ENCODE measurements around the gene R3HCC1L.
A peak's percentile ranks its signal among the peaks of the same experiment; 100 is the strongest.
"Not testable (repeated sequence)": the region's sequence is repeated elsewhere in the genome, so short reads cannot be mapped to it uniquely, and the experiment has no call there.

R3HCC1L gene

DNA sequence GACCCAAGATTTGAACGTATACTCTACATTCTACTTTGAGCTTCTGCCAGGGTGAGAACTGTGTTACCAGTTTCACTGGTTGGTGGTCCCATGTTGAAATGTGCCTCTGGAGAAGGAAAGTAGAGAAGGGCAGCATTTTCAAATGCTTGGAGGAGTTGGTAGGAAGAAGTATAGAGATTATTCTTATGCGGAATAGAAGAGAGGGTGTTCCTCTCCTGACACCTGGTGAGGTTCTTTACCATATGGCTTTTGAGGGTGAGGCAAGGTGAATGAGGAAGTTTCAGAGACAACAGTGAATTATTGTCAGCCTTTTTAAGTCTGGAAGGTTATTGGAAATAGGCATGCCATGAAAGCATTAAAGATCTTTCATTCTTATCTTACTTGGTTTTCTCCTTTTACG, 34.3 kb downstream of the R3HCC1L start:
- FAIRE-seq (no peak), DNase-seq (ENCODE audit: insufficient read length, low spot score) (no peak)
- TF ChIP-seq POLR2A (IDR thresholded peaks at IDR 0.05; ENCODE audit: low read depth, low read length) (no peak), TAF1 (IDR thresholded peaks at IDR 0.05; ENCODE audit: low read depth, low read length) (no peak), POU2F2 (IDR thresholded peaks at IDR 0.05; ENCODE audit: low read depth, low read length) (no peak), POLR2AphosphoS5 (IDR thresholded peaks at IDR 0.05; ENCODE audit: low read depth, low read length) (no peak), PAX5 (IDR thresholded peaks at IDR 0.05; ENCODE audit: insufficient read depth, low read length, severe bottlenecking) (no peak), SPI1 (IDR thresholded peaks at IDR 0.05; ENCODE audit: low read depth, low read length) (no peak)

DNA sequence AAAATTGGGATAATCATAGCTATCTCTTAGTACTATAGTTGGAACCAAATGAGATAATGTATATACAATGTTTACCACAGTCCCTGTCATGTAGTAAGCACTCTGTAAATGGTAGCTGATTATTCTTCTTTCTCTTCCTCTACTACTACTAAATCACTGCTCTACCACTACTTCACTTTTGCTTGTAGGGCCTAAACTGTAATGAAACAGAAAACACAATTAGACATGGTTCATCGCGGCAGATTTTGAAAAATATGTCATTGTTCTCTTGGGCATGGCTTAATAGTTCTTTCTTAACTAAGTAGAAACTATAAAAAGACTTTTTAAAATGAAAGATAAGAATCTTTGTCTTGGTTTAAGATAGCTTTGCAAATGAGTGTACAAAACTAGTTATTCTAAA, 34.9 kb downstream of the R3HCC1L start:
- FAIRE-seq: no peak
- DNase-seq (ENCODE audit: insufficient read length, low spot score): no peak
- TF ChIP-seq PAX5 (IDR thresholded peaks at IDR 0.05; ENCODE audit: insufficient read depth, low read length, severe bottlenecking): no peak
- no peak for TF ChIP-seq TAF1 (IDR thresholded peaks at IDR 0.05; ENCODE audit: low read depth, low read length)
- TF ChIP-seq POLR2A (IDR thresholded peaks at IDR 0.05; ENCODE audit: low read depth, low read length): no peak
- TF ChIP-seq POLR2AphosphoS5 (IDR thresholded peaks at IDR 0.05; ENCODE audit: low read depth, low read length): no peak
- no peak for TF ChIP-seq SPI1 (IDR thresholded peaks at IDR 0.05; ENCODE audit: low read depth, low read length)
- no peak for TF ChIP-seq POU2F2 (IDR thresholded peaks at IDR 0.05; ENCODE audit: low read depth, low read length)

DNA sequence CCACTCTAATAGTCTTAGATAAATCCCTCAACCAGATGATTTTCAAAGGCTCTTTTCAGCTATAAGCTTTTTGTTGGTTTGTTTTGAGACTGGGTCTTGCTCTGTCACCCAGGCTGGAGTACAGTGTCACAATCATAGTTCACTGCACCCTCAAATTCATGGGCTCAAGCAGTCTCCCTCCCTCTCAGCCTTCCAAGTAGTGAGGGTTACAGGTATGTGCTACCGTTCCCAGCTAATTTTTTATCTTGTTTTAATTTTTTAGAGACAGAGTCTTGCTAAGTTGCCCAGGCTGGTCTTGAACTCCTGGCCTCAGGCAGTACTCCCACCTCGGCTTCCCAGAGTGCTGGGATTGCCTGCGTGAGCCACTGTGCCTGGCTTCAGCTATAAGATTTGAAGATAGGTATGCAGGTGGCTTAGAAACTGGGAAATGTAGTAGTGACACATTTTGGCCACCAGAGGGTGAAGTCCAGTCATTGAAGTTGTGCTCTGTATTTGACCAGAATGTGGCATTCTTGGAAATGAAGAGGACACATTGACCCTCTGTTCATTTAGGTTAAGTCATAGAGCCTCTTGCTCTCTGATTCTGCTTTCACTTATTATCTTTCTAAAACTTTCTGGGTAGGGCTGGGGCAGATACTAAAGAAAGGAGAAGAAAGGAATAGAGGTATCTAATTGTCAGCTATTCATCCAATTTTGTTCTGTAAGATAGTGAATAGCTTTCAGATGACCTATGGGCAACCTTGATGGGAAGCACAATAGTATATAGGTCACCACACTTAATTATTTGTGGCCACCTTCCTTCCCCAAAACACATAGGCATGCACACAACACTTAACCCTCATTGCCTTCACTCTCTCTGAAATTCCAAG, 36.0 kb downstream of the R3HCC1L start:
- FAIRE-seq (peak; percentile 94), DNase-seq (ENCODE audit: insufficient read length, low spot score) (no peak)
- TF ChIP-seq PAX5 (IDR thresholded peaks at IDR 0.05; ENCODE audit: insufficient read depth, low read length, severe bottlenecking): no peak
- no peak for TF ChIP-seq SPI1 (IDR thresholded peaks at IDR 0.05; ENCODE audit: low read depth, low read length)
- TF ChIP-seq POU2F2 (IDR thresholded peaks at IDR 0.05; ENCODE audit: low read depth, low read length): no peak
- no peak for TF ChIP-seq POLR2A (IDR thresholded peaks at IDR 0.05; ENCODE audit: low read depth, low read length)
- no peak for TF ChIP-seq TAF1 (IDR thresholded peaks at IDR 0.05; ENCODE audit: low read depth, low read length)
- no peak for TF ChIP-seq POLR2AphosphoS5 (IDR thresholded peaks at IDR 0.05; ENCODE audit: low read depth, low read length)

DNA sequence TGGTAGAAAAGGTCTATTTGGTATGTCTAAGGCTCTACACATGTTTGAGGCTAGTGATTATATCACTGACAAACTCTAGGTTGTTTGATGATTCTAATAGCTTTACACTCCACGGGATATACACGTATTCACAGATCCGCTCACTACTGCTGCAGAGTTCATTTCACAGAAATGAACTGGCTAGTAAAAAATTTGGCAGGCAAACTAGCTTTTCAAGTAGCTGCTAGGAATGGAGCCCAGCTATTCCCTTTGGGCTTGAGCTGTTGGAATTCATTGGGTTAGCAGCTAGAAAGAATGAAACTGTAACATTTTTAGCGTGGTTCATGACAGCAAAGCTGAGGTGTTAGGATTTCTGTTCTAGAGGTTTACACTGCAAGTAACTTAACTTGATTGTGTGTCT, 37.6 kb downstream of the R3HCC1L start:
- DNase-seq (ENCODE audit: insufficient read length, low spot score): no peak
- no peak for TF ChIP-seq PAX5 (IDR thresholded peaks at IDR 0.05; ENCODE audit: insufficient read depth, low read length, severe bottlenecking)
- FAIRE-seq: no peak

DNA sequence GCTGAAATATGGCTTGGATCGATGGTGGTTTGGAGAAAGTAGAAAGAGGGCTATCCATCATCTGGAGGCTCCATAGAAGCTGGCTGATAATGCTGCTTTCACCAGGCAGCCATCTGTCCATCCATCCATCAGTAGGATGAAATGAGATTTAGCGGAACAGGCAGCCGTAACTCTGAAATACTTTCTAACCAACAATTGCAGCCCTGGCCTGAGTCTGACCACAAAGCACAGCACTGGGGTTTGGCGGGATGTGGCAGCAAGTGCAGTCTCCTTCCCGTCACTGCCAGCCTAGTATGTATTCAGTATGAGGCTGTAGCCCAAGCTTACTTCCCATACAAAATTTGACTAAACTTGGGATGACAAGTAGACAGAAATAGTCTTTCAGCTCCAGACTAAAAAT, 38.0 kb downstream of the R3HCC1L start:
- DNase-seq (ENCODE audit: insufficient read length, low spot score) (no peak), FAIRE-seq (no peak)
- TF ChIP-seq POU2F2 (IDR thresholded peaks at IDR 0.05; ENCODE audit: low read depth, low read length) (no peak), PAX5 (IDR thresholded peaks at IDR 0.05; ENCODE audit: insufficient read depth, low read length, severe bottlenecking) (no peak), POLR2AphosphoS5 (IDR thresholded peaks at IDR 0.05; ENCODE audit: low read depth, low read length) (no peak), POLR2A (IDR thresholded peaks at IDR 0.05; ENCODE audit: low read depth, low read length) (no peak), SPI1 (IDR thresholded peaks at IDR 0.05; ENCODE audit: low read depth, low read length) (no peak), TAF1 (IDR thresholded peaks at IDR 0.05; ENCODE audit: low read depth, low read length) (no peak)

DNA sequence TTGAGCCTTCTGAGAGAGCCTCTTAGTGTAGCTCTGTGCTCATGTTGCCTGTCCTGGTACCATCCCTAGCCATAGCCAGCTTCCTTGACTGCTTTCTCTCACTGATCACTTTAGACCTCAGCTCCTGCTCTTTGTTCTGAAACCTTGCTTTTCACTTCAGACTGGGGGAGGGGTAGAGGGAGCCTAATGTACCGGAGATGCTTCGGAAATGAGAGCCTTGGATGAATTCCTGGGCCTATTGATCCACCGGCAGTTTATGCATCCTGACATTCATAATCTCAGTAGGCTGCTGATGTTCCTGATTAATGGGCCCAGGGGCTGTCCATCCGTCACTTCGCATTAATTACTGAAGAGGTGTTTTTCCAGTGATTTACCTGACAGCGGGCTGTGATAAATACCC, 38.8 kb downstream of the R3HCC1L start:
- DNase-seq (ENCODE audit: insufficient read length, low spot score): no peak
- no peak for TF ChIP-seq PAX5 (IDR thresholded peaks at IDR 0.05; ENCODE audit: insufficient read depth, low read length, severe bottlenecking)
- no peak for TF ChIP-seq TAF1 (IDR thresholded peaks at IDR 0.05; ENCODE audit: low read depth, low read length)
- no peak for TF ChIP-seq POLR2A (IDR thresholded peaks at IDR 0.05; ENCODE audit: low read depth, low read length)
- TF ChIP-seq SPI1 (IDR thresholded peaks at IDR 0.05; ENCODE audit: low read depth, low read length): no peak
- no peak for TF ChIP-seq POLR2AphosphoS5 (IDR thresholded peaks at IDR 0.05; ENCODE audit: low read depth, low read length)
- TF ChIP-seq POU2F2 (IDR thresholded peaks at IDR 0.05; ENCODE audit: low read depth, low read length): no peak
- no peak for FAIRE-seq

DNA sequence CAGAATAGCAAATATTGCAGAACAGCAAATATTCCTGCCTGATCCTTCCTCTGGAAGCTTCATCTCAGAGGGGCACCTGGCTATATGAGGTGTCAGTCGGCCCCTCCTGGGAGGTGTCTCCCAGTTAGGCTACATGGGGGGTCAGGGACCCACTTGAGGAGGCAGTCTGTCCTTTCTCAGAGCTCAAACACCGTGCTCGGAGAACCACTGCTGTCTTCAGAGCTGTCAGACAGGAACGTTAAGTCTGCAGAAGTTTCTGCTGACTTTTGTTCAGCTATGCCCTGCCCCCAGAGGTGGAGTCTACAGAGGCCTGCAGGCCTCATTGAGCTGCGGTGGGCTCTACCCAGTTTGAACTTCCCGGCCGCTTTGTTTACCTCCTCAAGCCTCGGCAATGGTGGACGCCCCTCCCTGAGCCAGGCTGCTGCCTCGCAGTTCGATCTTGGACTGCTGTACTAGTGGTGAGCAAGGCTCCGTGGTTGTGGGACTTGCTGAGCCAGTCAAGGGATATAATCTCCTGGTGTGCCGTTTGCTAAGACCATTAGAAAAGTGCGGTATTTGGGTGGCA, 48.0 kb downstream of the R3HCC1L start:
- not testable (repeated sequence) for DNase-seq (ENCODE audit: insufficient read length, low spot score); FAIRE-seq

DNA sequence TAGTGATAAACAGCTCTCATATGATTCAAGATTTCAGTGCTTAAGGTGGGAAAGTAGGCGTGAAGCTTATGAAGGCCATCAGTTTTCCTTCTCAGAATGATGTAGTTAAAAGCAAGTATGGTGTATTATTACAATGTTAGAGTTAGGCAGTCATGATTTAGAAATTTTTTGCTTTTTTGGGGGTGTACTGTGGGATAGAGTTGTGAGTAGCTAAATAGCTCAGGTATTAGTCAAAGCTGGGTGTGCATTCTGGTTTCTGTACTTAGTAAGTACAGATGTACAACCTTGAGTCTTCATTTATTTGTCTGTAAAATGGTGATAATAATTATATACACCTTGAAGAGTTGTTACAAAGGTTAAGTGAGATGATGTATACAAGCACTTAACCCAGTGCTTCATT, 52.2 kb downstream of the R3HCC1L start:
- FAIRE-seq: no peak
- TF ChIP-seq PAX5 (IDR thresholded peaks at IDR 0.05; ENCODE audit: insufficient read depth, low read length, severe bottlenecking): no peak
- no peak for TF ChIP-seq POLR2A (IDR thresholded peaks at IDR 0.05; ENCODE audit: low read depth, low read length)
- no peak for TF ChIP-seq TAF1 (IDR thresholded peaks at IDR 0.05; ENCODE audit: low read depth, low read length)
- no peak for DNase-seq (ENCODE audit: insufficient read length, low spot score)

DNA sequence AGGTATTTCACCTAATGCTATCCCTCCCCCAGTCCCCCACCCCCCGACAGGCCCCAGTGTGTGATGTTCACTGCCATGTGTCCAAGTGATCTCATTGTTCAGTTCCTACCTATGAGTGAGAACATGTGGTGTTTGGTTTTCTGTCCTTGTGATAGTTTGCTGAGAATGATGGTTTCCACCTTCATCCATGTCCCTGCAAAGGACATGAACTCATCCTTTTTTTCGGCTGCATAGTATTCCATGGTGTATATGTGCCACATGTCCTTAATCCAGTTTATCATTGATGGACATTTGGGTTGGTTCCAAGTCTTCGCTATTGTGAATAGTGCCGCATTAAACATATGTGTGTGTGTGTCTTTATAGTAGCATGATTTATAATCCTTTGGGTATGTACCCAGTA, 56.3 kb downstream of the R3HCC1L start:
- DNase-seq (ENCODE audit: insufficient read length, low spot score); FAIRE-seq: not testable (repeated sequence)

DNA sequence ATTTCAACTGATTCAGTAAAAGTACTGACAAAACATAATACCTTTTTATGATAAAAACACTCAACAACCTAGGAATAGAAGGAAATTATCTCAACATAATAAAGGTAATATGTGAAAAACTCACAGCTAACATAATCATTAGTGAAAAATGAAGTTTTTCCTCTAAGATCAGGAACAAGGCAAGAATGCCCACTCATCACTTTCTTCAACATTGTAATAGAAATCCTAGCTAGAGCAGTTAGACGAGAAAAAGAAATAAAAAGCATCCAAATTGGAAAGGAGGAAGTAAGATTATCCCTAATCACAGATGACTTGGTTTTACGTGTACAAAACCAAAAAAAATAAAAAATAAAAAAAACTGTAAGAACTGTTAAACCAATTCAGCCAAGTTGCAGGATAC, 58.6 kb downstream of the R3HCC1L start:
- FAIRE-seq: no peak
- no peak for DNase-seq (ENCODE audit: insufficient read length, low spot score)
- TF ChIP-seq SPI1 (IDR thresholded peaks at IDR 0.05; ENCODE audit: low read depth, low read length) (no peak), POLR2A (IDR thresholded peaks at IDR 0.05; ENCODE audit: low read depth, low read length) (no peak), POLR2AphosphoS5 (IDR thresholded peaks at IDR 0.05; ENCODE audit: low read depth, low read length) (no peak), POU2F2 (IDR thresholded peaks at IDR 0.05; ENCODE audit: low read depth, low read length) (no peak), PAX5 (IDR thresholded peaks at IDR 0.05; ENCODE audit: insufficient read depth, low read length, severe bottlenecking) (no peak), TAF1 (IDR thresholded peaks at IDR 0.05; ENCODE audit: low read depth, low read length) (no peak)

Data from GM12891 (cell line).